ENCODE measurements around the gene ERBB4.
A peak's percentile ranks its signal among the peaks of the same experiment; 100 is the strongest.
"Not testable (repeated sequence)": the region's sequence is repeated elsewhere in the genome, so short reads cannot be mapped to it uniquely, and the experiment has no call there.

The ERBB4 gene

DNA sequence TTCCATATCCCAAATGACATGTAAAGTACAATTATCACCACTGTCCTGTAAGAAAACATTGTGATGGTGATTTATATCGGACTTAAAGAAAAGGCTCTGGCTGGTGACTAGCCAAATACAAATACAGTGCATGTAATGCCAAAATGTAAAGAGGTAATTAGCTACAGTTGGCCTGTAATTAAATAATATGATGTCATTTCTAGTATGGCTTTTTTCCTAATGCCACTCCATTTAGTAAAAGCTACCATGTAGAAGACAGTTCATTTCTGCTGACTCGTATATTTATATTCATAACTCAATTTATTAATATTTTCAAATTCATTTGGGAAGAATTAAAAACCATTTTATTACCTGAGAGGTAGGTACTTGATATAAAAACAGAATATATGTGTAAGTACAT lies 815.7 kb downstream of the ERBB4 start:
- DNase-seq (ENCODE audit: low spot score): no peak

DNA sequence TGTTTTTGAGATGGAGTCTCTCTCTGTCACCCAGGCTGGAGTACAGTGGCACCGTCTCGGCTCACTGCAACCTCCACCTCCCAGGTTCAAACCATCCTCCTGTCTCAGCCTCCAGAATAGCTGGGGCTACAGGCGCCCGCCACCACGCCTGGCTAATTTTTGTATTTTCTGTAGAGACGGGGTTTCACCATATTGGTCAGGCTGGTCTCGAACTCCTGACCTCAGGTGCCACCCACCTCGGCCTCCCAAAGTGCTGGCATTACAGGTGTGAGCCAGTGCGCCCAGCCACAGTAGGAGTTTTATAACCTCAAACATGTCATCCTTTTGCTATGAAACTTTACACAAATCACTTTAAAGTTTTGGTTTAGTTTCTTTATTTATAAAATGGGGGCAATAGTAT lies 816.7 kb downstream of the ERBB4 start:
- DNase-seq (ENCODE audit: low spot score): not testable (repeated sequence)

DNA sequence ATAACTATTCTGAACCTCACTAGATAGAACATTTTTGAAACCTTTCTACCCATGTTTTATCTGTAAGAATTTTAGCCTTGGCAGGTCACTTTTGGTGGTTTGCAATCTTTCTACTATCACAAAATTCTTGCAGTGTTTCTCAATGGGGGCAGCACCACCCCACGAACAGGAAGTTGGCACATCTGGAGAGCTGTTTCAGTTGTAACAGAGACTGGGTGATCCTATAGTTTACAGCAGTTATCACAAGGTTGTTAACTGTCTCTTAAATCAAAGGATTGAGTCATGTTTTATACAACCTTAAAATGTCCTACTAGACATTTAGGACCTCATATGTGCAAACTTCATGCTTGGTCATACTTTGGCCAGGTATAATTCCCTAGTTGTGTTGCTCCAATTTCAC lies 829.2 kb downstream of the ERBB4 start:
- DNase-seq (ENCODE audit: low spot score): no peak

DNA sequence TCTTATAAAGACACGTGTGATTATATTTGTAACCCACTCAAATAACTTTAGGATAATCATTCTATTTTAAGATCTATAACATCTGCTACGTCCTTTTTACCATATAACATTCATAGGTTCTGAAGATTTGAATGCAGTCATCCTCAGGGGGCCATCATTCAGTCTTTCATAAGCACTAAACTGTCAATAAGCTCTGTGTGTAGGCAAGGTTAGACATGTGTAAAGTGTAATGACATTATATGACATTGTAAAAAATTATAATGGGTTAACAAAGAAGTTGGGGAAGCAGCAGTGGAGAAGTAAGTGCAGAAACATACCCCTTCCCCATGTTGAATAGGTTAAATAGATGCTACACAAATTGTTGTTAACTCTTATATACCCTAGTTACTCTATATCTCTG lies 845.9 kb downstream of the ERBB4 start:
- no peak for DNase-seq (ENCODE audit: low spot score)

DNA sequence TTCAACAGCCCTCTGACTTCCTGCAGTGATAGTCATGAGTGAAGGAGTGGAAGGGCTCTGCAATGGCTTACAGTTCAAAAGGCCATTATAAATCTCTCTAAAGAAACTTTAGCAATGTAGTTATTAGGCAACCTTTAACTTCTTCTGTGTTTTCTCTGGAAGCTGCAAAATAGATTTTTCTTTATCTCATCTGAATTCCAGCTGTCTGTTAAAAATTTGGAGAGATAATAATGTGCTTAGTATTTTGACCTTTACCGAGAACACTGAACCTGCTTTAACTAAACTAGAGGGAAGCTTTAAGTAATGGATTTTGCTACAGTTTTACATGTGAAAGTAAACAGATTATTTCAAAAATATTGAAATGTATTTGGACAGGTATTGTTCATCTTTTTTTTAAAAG lies 847.9 kb downstream of the ERBB4 start:
- no peak for DNase-seq (ENCODE audit: low spot score)

DNA sequence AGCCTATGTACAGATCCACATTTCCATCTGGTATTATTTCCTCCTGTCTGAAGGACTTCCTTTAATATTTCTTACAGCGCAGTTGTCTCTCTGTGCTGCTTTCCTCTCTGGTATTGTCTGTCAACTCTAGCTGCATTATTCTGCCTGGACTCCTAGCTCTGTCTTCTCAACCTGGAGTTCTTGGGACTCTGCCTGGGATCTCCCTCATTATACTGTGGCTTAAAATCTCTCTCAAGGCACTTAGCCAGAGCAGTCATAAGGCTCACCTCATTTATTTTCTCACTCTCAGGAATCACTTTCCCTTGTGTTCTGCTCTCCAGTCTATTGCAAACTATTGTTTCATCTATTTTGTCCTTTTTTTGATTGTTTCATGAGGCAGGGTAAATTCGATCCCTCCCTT lies 850.4 kb downstream of the ERBB4 start:
- no peak for DNase-seq (ENCODE audit: low spot score)

DNA sequence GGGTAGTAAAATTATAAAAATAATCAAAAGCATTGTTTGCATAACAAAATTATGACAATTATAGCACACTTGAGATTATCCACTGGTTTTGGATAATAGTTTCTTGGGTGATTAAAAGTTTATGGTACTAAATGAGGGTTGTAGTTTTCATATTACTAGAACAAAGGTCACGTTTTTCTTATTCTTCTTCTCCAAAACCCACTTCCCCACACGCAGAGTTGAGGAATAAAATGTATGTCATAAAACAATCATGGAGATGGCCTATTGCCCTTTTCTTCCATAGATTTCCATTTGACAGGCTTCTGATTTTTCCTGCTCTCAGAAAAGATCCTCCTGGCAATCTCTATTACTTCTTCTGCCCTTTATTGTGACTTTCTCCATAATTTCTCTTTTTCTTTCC lies 863.9 kb downstream of the ERBB4 start:
- DNase-seq (ENCODE audit: low spot score): no peak

DNA sequence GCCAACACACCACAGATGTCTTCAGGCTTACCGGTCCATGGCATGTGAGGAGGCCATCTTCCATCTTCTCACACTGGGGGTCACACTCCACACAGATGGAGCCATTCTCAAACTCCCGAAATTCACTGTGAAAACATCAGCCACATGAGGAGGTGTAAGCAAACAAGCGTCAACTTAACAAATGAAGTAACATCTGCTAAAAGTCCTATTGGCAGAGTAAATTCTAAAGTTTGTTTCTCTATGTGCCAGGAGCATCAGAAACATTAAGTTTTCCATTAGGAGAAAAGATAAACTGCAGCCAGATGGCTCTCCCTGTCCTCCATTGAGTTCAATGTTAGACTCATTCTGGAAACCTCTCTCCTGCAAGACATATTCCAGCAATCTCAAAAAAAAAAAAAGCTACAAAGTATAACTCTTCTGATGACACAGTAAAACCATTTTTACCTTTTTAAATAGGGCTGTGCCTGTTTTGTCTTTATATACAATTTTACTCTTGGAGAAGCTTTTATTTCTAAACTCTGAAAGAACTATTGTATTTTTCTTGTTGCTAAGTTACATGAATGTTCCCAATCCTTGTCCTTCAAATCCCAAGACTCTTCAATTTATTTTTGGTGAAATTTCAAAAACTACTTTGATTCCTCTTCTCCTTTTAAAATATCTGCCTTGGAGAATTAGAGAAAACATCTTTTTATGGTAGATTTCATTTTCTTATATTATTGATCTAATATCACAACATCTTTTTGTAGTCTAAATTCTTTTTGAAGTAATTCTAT lies 865.3 kb downstream of the ERBB4 start:
- DNase-seq (ENCODE audit: low spot score): no peak

DNA sequence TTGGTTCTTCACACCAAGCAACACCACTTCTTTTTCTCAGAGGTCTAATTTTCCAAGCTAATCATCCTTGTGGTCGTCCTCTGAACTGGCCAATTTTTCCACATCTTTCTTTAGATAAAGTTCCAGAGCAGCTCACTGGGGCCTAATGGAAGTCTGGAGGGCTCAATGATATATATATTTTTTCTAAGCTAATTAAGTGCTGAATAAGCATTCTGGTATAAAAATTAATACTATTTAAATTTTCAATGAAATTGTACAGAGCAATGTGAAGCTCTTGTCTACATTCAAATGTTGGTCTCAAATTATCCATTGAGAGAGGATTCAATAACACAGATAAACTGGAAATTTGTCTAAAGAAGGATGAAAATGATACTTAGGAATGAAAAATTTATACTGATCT lies 866.6 kb downstream of the ERBB4 start:
- DNase-seq (ENCODE audit: low spot score): no peak

DNA sequence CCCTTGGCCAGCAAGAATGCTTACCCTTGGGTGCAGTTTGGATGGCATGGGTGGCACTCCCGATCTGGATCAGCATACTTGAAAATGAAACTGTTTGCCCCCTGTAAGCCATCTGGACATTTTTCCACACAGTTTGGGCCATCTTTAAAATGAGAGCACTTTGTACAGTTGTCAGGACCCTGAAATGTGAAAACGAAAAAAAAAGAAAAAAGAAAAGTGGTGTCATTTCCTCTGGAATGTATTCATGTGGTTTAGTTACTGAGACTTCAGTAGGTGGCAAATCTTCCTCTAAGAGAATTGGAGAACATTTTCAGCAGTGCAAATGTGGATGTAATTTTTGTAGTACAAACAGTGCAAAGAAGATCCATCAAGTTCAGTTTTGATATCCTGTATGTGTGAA lies 873.3 kb downstream of the ERBB4 start:
- DNase-seq (ENCODE audit: low spot score): no peak

DNA sequence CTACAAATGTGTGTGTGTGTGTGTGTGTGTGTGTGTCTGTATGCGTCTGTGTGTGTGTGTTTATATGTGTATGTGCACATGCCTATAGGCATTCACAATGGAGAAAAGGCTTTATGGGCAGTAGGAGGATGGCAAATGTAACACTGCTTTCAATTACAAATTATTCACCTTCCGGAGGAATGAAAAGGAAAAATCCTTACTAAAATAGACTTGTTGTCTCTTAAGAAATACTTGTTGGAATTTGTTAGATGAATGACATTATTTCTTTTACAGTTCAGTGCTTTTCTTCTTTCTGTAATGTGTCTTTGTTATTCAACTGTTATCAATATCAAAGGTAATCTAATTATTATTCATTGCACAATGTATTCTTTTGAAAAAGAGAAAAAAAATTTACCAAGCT lies 874.3 kb downstream of the ERBB4 start:
- DNase-seq (ENCODE audit: low spot score): no peak

DNA sequence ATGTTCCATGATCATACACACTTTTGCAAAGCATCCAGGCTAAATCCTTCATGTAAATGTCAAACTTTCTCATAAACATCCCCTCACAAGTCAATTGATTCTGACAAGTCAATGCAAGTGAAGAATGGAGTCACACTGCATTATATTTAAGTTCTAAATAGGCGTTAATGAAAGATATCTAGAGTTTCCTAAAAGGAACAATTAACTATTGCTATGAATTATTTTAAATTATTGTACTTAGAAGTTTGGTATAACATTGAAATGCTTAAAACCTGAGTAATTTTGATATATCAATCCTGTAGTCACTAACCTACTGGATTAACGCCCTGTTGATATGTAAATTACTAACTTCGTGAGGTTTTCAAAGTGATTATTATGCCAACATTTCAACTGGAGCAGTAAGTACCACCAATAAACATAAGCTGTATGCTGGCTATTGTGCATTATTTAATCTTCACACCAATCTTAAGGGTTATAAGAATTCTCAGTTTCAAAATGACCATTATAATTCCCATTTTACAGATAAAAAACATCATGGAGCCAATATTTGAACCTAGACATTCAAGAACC lies 884.3 kb downstream of the ERBB4 start:
- no peak for DNase-seq (ENCODE audit: low spot score)

DNA sequence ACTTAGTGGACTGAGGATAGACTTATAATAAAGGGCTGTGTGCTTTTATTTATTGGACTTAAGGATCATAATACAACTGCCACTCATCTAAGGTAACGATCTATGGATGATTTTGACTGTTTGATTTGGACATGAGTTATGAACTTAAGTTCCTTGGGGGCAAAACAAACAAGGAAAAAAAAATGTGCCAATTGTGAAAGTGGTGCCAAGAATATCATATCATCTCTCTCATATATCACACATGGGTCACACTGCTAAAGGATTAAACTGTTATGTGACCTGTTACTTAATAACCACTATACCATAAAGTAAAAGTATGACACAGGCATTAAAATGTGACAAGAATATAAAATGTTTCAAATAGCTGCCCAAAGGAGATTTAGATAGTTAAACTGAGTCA lies 886.3 kb downstream of the ERBB4 start:
- no peak for DNase-seq (ENCODE audit: low spot score)

DNA sequence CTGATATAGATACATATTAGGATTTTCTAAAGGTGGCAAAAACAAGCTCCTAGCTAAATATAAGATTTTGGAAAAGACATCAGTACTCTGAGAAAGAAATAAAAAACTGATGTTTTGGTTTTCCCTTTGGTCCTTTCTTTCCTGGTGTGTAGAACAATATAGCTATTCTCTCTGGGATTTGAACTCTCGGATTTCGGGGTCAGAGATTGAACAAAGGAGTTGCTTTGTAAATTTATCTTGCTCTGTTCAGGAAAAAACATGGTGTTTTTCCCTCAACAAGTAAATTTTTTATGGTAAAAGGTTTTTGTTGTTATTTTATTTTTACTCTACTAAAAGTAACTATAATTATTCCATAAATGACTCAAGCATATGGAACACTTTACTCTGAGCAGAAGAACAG lies 889.3 kb downstream of the ERBB4 start:
- no peak for DNase-seq (ENCODE audit: low spot score)

DNA sequence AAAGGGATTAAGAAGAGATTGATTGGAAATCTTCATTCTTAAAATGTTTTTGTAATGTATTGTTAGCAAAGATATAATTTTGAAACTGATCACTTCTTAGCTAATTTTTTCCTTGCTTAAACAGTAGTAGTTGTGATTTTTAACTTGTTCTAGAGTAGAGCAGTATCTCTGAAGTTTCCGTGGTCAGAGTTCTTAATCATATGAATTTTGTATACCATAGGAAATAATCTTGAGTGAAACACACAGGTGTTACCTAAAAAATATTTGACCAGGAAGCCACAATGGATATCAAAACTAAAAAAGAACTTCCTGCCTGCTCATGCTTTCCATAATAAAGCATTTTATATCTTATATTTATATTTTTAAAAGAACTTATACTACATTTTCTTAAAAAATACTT lies 907.1 kb downstream of the ERBB4 start:
- DNase-seq (ENCODE audit: low spot score): no peak

DNA sequence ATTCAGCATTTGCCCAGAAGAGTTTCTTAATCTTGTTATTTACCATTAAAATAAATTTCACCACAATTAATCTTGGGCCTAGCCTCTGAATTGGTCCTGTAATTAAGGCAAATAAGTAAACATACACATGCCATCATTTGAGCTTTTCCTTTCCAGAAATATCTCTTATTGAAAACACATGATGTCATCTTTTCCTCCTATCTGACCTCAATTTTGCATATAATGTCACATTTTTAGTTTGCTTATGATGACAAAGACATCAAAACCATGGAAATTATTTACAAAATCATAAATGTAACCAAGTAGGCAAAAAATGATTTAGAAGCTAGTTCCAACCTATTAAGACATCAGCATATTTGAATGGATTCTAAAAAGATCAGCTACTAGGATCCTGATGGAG lies 915.5 kb downstream of the ERBB4 start:
- DNase-seq (ENCODE audit: low spot score): no peak

DNA sequence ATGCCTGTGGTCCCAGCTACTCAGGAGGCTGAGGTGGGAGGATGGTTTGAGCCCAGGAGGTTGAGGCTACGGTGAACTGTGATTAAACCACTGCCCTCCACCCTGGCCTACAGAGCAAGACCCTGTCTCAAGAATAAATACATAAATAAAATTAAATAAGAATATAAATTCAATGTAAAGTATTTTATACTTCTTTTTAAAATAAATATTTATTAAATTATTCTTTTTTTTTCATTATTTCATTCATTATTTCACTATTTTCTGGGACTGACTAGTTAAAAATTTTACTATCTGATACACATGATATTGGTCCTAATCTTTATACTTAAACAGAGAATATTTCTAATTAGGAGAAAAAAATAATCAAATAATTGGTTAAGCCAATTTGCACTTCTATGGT lies 917.6 kb downstream of the ERBB4 start:
- no peak for DNase-seq (ENCODE audit: low spot score)

DNA sequence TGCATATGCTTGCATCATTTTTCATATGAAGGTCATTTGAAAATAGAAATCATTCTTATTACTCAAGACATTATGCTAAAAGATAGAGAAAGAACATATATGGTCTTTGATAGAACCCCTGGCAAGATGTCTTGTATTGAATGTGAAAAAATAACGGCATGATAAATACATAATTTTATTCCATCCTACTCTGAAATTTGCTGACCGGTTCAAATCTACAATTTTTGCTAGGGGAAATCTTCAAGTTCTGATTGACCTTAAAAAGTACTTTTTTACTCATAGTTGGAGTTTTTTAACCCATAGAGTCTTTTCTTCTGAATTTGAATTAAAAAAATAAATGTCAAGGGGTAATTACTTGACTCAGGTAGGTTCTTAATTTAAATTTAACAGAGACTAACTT lies 920.8 kb downstream of the ERBB4 start:
- DNase-seq (ENCODE audit: low spot score): no peak

DNA sequence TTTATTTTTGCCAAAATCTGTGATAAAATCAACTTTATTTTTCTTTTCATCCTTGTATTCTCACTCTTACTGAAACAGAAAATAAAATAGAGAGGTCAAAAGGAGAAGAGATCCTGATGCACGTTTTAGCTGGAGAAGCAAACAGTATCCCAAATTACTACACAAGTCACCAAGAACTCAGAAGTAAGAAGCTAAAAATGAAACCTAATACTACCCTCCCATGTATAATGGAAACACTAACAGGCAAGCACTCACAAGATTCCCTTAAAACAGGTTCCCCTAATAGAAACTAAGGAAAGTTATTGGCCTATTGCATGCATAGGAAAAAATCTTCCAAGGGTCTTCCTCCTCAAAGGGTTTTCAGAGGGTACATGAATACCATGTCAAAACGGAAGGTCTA lies 927.0 kb downstream of the ERBB4 start:
- no peak for DNase-seq (ENCODE audit: low spot score)

DNA sequence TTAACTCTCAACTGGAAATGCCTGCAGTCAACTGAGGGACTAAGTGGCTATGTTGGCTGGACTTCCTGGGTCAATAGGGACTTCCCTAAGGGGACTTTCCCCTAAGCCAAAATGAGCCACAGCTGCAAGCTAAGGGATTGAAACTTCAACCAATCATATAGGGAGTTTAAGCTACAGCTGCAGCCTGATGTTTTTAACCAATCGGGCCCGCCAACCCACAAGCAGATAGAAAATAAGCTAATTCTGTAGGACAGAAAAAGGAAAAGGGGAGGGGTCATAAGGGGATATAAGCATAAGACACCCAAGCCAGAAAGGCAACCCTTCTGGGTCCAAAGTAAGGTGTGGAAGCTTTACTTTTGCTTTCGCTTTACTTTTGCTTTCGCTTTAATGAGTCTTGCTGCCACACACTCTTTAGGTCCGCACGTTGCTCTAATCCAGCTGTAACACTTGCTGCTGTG lies 927.5 kb downstream of the ERBB4 start:
- DNase-seq (ENCODE audit: low spot score): peak; percentile 17

DNA sequence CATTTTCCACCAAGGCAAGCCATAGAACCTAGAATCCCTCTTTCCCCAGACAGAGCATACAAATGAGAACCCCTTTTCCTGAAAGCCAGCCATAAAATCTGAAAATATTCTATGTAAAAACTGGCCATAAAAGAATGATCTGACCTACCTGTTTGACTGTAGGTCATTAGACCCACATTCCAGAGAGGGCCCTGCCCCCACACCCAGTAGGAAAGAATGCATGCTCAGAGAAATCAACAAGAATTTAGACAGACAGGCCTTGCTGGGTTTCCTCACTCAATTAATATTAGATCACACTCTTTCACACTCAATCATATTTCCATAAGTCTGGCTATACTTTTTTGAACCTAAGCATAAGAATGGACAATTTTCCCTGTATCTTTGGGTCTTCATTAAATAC lies 929.5 kb downstream of the ERBB4 start:
- DNase-seq (ENCODE audit: low spot score): no peak

DNA sequence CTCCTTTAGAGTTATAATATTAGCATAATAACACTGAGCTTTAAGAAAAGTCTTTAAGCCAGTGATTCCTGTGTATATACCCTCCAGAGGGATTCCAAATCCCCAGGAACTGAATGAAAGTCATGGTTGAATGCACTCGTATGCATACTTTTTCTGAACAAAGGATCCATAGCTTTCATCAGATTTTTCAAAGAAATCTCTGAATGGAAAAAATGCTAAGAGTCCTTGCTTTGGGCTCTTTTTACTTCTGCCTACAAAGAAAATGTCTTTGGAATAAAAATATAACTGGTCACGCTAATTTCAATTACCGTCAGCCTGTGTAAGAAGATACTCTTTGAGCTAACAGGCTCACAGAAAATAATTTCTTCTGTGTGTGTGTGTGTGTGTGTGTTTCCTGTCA lies 939.5 kb downstream of the ERBB4 start:
- DNase-seq (ENCODE audit: low spot score): no peak

DNA sequence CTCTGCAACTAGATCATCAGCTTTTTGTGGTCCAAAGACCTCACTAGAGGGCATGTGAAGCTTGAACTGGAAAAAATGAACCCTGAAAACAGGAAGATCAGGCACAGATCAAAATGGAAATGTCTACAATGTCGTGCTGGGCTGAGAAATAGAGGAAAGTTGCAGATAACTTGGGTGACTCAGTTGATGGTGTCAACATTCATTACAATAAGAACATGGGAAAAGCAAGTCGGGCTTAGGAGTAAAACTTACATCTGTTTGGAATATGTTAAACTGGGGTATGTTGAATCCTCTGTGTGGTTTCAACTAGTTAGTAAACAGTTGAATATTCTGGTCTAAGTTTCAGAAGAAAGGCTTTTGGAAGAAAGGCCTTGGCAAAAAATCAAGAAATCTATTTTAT lies 940.4 kb downstream of the ERBB4 start:
- no peak for DNase-seq (ENCODE audit: low spot score)

DNA sequence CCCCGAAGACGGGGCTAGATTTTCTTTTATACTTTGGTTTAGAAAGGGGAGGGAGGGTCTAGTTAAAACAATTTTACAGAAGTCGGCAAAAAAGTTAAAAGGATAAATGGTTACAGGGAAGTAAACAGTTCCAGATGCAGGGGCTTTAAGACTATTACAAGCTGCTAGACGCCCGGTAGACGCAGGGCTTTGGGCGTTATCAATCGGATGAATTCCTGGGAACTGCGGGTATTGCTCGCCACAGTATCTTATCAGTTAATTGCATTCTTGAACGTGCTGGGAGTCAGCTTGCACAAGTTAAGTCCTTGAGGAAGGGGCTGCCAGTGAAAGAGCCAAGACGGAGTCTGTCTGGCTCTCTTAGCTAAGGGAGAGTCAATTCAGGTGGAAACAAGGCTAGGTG lies 946.6 kb downstream of the ERBB4 start:
- DNase-seq (ENCODE audit: low spot score): not testable (repeated sequence)
